Sigmoid colon (tissue), 4 donors: ENCODE results near the gene CREB3L4.

Experiments
- EP300 ChIP-seq, 4 donors: sonication (generic); formaldehyde crosslinking; IDR thresholded peaks; one replicate each; pipeline ENCODE4 v1.6.1; 2017; ENCODE audit warnings: antibody characterized with exemption in 4 of 4
- POLR2A ChIP-seq, 2 donors: fragments of 450-650 bp; IDR thresholded peaks; one replicate each; pipeline ENCODE4 v1.6.1; 2016; ENCODE audit warnings: antibody characterized with exemption in 2 of 2, mild to moderate bottlenecking in 2 of 2, moderate library complexity in 2 of 2
- POLR2AphosphoS5 ChIP-seq, 4 donors: sonication (generic); formaldehyde crosslinking; IDR thresholded peaks; one replicate each; pipeline ENCODE4 v1.6.1; 2017; ENCODE audit warnings: antibody characterized with exemption in 4 of 4
- TF ChIP-seq, protein P1 (sequence below), 4 experiments: fragments of 450-650 bp in 3 of 4; fragments of 200-600 bp in 1 of 4; IDR thresholded peaks; one replicate each; pipeline ENCODE4 v1.5.1; 2016 to 2019; ENCODE audit warnings: antibody characterized with exemption in 4 of 4, mild to moderate bottlenecking in 3 of 4, moderate library complexity in 2 of 4

DNA sequence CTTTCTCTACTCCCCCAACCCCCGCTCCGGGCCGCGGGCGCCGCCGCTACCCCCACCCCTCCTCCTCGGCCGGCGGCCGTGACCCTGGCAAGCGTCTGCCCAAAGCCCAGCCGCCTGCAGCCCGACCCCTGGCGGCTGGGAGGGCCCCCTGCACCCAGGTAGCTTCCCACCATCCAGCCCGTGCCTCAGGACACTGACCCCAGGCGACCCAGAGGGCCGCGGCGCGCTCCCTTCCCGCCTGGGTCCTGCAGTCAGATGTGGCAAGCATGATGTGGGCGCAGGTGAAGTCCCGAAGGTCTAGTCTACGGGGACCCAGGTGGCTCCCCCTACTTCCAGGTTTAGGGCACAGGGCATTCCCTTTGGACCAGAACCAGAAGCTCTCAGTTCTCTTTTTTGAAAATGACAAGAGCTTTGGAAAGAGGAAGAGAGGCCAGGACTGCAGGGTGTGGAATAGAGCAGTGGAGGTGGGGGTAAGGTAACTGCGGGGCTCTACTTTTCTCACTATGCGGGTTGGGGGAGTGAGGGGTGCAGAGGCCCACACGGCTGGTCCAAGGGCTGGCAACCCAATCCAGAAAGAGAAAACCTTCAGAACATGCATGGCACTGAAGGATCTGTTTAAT, 21.0 kb upstream of the CREB3L4 start, which contains the start of gene DENND4B:
- TF ChIP-seq, protein P1, sequence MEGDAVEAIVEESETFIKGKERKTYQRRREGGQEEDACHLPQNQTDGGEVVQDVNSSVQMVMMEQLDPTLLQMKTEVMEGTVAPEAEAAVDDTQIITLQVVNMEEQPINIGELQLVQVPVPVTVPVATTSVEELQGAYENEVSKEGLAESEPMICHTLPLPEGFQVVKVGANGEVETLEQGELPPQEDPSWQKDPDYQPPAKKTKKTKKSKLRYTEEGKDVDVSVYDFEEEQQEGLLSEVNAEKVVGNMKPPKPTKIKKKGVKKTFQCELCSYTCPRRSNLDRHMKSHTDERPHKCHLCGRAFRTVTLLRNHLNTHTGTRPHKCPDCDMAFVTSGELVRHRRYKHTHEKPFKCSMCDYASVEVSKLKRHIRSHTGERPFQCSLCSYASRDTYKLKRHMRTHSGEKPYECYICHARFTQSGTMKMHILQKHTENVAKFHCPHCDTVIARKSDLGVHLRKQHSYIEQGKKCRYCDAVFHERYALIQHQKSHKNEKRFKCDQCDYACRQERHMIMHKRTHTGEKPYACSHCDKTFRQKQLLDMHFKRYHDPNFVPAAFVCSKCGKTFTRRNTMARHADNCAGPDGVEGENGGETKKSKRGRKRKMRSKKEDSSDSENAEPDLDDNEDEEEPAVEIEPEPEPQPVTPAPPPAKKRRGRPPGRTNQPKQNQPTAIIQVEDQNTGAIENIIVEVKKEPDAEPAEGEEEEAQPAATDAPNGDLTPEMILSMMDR (IDR thresholded peaks at IDR 0.05): peak; percentile 77 to 99 (median 86)
- TF ChIP-seq POLR2A (IDR thresholded peaks at IDR 0.05): no peak
- no peak for TF ChIP-seq EP300 (IDR thresholded peaks at IDR 0.05)
- peak; percentile 8 to 73 (median 64) for TF ChIP-seq POLR2AphosphoS5 (IDR thresholded peaks at IDR 0.05)
